HG02571 (cell line): ENCODE data around the gene CT45A6.
"Not testable (repeated sequence)": the region's sequence is repeated elsewhere in the genome, so short reads cannot be mapped to it uniquely, and the experiment has no call there.

Source experiments
- ATAC-seq: cut with Tn5 transposase; IDR thresholded peaks from one replicate; pipeline ENCODE4 v1.9.1; 2021; ENCODE audit warnings: mild to moderate bottlenecking, moderate library complexity; ENCODE audit not compliant: unreplicated experiment

CT45A6 gene, protein sequence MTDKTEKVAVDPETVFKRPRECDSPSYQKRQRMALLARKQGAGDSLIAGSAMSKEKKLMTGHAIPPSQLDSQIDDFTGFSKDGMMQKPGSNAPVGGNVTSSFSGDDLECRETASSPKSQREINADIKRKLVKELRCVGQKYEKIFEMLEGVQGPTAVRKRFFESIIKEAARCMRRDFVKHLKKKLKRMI

DNA sequence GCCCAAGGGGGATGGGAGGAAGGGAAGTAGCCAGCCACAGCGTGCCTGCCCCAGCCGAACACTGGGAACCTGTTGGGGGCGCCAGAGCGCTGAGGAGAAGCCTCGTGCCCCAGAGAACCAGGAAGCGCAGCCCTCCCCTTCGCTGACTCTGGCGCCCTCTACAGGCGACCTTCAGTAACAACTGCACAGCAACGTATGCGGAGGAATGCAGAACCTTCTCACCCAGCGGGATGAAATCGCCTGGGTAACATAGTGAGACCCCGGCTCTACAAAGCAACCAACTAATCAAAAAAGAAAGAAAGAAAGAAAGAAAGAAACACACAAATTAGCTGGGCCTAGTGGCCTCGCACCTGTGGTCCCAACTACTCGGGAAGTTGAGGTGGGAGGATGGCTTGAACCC, at the start of gene CT45A6:
Gene CT45A6, minus strand, starts transcription at position 101 of the 400 bp plus-strand sequence. CDS start 3,794 bp downstream, outside the sequence.
- not testable (repeated sequence) for ATAC-seq

DNA sequence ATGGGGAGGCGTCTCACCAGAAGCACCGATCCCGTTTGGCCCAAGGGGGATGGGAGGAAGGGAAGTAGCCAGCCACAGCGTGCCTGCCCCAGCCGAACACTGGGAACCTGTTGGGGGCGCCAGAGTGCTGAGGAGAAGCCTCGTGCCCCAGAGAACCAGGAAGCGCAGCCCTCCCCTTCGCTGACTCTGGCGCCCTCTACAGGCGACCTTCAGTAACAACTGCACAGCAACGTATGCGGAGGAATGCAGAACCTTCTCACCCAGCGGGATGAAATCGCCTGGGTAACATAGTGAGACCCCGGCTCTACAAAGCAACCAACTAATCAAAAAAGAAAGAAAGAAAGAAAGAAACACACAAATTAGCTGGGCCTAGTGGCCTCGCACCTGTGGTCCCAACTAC, 34.6 kb upstream of the CT45A6 start, which contains the start of gene CT45A7:
Gene CT45A7, minus strand, starts transcription at position 101 of the 400 bp plus-strand sequence. CDS start 3,747 bp downstream, outside the sequence.
- not testable (repeated sequence) for ATAC-seq

DNA sequence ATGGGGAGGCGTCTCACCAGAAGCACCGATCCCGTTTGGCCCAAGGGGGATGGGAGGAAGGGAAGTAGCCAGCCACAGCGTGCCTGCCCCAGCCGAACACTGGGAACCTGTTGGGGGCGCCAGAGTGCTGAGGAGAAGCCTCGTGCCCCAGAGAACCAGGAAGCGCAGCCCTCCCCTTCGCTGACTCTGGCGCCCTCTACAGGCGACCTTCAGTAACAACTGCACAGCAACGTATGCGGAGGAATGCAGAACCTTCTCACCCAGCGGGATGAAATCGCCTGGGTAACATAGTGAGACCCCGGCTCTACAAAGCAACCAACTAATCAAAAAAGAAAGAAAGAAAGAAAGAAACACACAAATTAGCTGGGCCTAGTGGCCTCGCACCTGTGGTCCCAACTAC, 17.3 kb upstream of the CT45A6 start, which contains the start of gene CT45A2:
Gene CT45A2, minus strand, starts transcription at position 101 of the 400 bp plus-strand sequence. CDS start 3,747 bp downstream, outside the sequence.
- ATAC-seq = not testable (repeated sequence)

DNA sequence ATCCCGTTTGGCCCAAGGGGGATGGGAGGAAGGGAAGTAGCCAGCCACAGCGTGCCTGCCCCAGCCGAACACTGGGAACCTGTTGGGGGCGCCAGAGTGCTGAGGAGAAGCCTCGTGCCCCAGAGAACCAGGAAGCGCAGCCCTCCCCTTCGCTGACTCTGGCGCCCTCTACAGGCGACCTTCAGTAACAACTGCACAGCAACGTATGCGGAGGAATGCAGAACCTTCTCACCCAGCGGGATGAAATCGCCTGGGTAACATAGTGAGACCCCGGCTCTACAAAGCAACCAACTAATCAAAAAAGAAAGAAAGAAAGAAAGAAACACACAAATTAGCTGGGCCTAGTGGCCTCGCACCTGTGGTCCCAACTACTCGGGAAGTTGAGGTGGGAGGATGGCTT, 17.2 kb downstream of the CT45A6 start, which contains the start of gene CT45A5:
Gene CT45A5, minus strand, starts transcription at position 101 of the 400 bp plus-strand sequence. CDS start 3,774 bp downstream, outside the sequence.
- not testable (repeated sequence) for ATAC-seq

DNA sequence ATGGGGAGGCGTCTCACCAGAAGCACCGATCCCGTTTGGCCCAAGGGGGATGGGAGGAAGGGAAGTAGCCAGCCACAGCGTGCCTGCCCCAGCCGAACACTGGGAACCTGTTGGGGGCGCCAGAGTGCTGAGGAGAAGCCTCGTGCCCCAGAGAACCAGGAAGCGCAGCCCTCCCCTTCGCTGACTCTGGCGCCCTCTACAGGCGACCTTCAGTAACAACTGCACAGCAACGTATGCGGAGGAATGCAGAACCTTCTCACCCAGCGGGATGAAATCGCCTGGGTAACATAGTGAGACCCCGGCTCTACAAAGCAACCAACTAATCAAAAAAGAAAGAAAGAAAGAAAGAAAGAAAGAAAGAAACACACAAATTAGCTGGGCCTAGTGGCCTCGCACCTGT, 34.5 kb downstream of the CT45A6 start, which contains the start of gene CT45A3:
Gene CT45A3, minus strand, starts transcription at position 101 of the 400 bp plus-strand sequence. CDS start 3,747 bp downstream, outside the sequence.
- ATAC-seq = not testable (repeated sequence)

DNA sequence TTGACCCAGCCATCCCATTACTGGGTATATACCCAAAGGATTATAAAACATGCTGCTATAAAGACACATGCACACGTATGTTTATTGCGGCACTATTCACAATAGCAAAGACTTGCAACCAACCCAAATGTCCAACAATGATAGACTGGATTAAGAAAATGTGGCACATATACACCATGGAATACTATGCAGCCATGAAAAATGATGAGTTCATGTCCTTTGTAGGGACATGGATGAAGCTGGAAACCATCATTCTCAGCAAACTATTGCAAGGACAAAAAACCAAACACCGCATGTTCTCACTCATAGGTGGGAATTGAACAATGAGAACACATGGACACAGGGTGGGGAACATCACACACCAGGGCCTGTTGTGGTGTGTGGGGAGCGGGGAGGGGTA, 57.8 kb downstream of the CT45A6 start:
- not testable (repeated sequence) for ATAC-seq
